Neural crest cell (in vitro differentiated cells): Measurements from ENCODE around the gene HOXD13. TPM values are rescaled to one million over a fixed set of nuclear protein-coding genes. Genes with fewer than 3 reads are reported as not detected.

Experiments
- DNase-seq: peaks from one replicate; pipeline ENCODE4 v3.0.0; 2021; ENCODE audit warnings: low read depth, mixed read lengths, low spot score
- H3K27ac Mint-ChIP-seq: one replicate; pipeline ENCODE4 v1.8.0; 2021; ENCODE audit warnings: mild to moderate bottlenecking, mixed read lengths; ENCODE audit not compliant: unreplicated experiment
- H3K27me3 Mint-ChIP-seq: 2 replicates; pipeline ENCODE4 v1.8.0; 2021; ENCODE audit warnings: low read depth, mild to moderate bottlenecking, mixed read lengths
- H3K36me3 Mint-ChIP-seq: 2 replicates; pipeline ENCODE4 v1.8.0; 2021; ENCODE audit warnings: low read depth, mild to moderate bottlenecking, mixed read lengths
- H3K4me1 Mint-ChIP-seq: 2 replicates; pipeline ENCODE4 v1.8.0; 2021; ENCODE audit warnings: mixed read lengths
- H3K4me3 Mint-ChIP-seq: one replicate; pipeline ENCODE4 v1.8.0; 2021; ENCODE audit warnings: mild to moderate bottlenecking, mixed read lengths
- H3K9me3 Mint-ChIP-seq: 2 replicates; pipeline ENCODE4 v1.8.0; 2021; ENCODE audit warnings: mixed read lengths
- CTCF ChIP-seq: fragments of 200-600 bp; sonication (generic); conservative IDR thresholded peaks from 2 replicates; pipeline ENCODE4 v1.5.0; 2021; ENCODE audit warnings: antibody characterized with exemption, mild to moderate bottlenecking
- total RNA-seq: library from RNA; stranded (reverse); gene quantifications from 2 replicates; pipeline ENCODE4 v1.2.1, GENCODE V29; 2021

The HOXD13 gene
- total RNA-seq, 1 donor from 2014 or later: not detected

GRCh38 chr2:176130957-176131847 lies 38.7 kb downstream of the HOXD13 start:
- Mint-ChIP-seq H3K27ac (no peak overlapping the region), H3K4me3 (peak overlapping the region; percentile 82), H3K27me3 (peaks cover 94% of the 10 kb centered on the region), H3K36me3 (no peaks in the 10 kb centered on the region), H3K9me3 (no peaks in the 10 kb centered on the region), H3K4me1 (peaks cover 17% of the 10 kb centered on the region)
- TF ChIP-seq CTCF: no peak
- DNase-seq: no peak

- H3K36me3 Mint-ChIP-seq: no peaks in the 10 kb centered on the region
- no peak for DNase-seq
- peaks cover 93% of the 10 kb centered on the region for H3K27me3 Mint-ChIP-seq
- H3K27ac Mint-ChIP-seq: no peak overlapping the region
- H3K9me3 Mint-ChIP-seq: no peaks in the 10 kb centered on the region
- TF ChIP-seq CTCF: no peak
- peaks cover 17% of the 10 kb centered on the region for H3K4me1 Mint-ChIP-seq
- peak overlapping the region; percentile 31 for H3K4me3 Mint-ChIP-seq
These were observed 39.3 kb downstream of the HOXD13 start for GRCh38 chr2:176131848-176132158.

- Mint-ChIP-seq H3K4me1 (peaks cover 17% of the 10 kb centered on the region), H3K27me3 (peaks cover 93% of the 10 kb centered on the region), H3K36me3 (no peaks in the 10 kb centered on the region), H3K9me3 (no peaks in the 10 kb centered on the region), H3K4me3 (peak overlapping the region; percentile 54), H3K27ac (no peak overlapping the region)
- no peak for TF ChIP-seq CTCF
- DNase-seq: no peak
These were observed 40.0 kb downstream of the HOXD13 start for GRCh38 chr2:176132205-176133171.

- TF ChIP-seq CTCF: no peak
- no peak overlapping the region for H3K27ac Mint-ChIP-seq
- no peaks in the 10 kb centered on the region for H3K9me3 Mint-ChIP-seq
- peaks cover 93% of the 10 kb centered on the region for H3K27me3 Mint-ChIP-seq
- DNase-seq: no peak
- H3K36me3 Mint-ChIP-seq: no peaks in the 10 kb centered on the region
- peak overlapping the region; percentile 45 for H3K4me3 Mint-ChIP-seq
- peaks cover 13% of the 10 kb centered on the region for H3K4me1 Mint-ChIP-seq
These were observed 40.9 kb downstream of the HOXD13 start for GRCh38 chr2:176133389-176133788.

GRCh38 chr2:176134035-176134434 lies 41.5 kb downstream of the HOXD13 start:
- Mint-ChIP-seq H3K27ac (no peak overlapping the region), H3K36me3 (no peaks in the 10 kb centered on the region), H3K4me1 (peaks cover 9% of the 10 kb centered on the region)

More at GRCh38 chr2:176134035-176134434, 41.5 kb downstream of the HOXD13 start:
- Mint-ChIP-seq H3K4me3 (no peak overlapping the region), H3K9me3 (no peaks in the 10 kb centered on the region), H3K27me3 (peaks cover 93% of the 10 kb centered on the region)
- no peak for TF ChIP-seq CTCF
- no peak for DNase-seq
